ENCODE data around the gene MPP7. TPM values are rescaled to one million over a fixed set of nuclear protein-coding genes. Genes with fewer than 3 reads are reported as not detected.

Gene MPP7
- 0.32 TPM in 1 of 2 replicates, not detected in the other for total RNA-seq

GRCh38 chr10:28302638-28303488, at the start of gene MPP7:
Gene MPP7 (minus strand): TSS chr10:28303064. CDS start chr10:28238604, 64,460 bp downstream.

Other genes starting within 250 kb of the MPP7 start
- gene WAC, start 230.1 kb upstream of the MPP7 start, total RNA-seq: 44.9 and 45.9 TPM in 2 replicates